HG03097 (cell line): ENCODE data around the gene SLC25A25.
"Not testable (repeated sequence)": the region's sequence is repeated elsewhere in the genome, so short reads cannot be mapped to it uniquely, and the experiment has no call there.

Experiments
- ATAC-seq: cut with Tn5 transposase; IDR thresholded peaks from one replicate; pipeline ENCODE4 v1.9.1; 2021; ENCODE audit not compliant: unreplicated experiment, low FRiP score

SLC25A25 gene

GRCh38 chr9:128123451-128124080 lies 55.5 kb downstream of the SLC25A25 start:
- ATAC-seq = no peak

- ATAC-seq = no peak
Observed at GRCh38 chr9:128124451-128124850, 56.4 kb downstream of the SLC25A25 start.

GRCh38 chr9:128124873-128125579 lies 57.0 kb downstream of the SLC25A25 start:
- no peak for ATAC-seq

GRCh38 chr9:128125580-128126354 lies 57.7 kb downstream of the SLC25A25 start:
- ATAC-seq = no peak

- peak; percentile 45 for ATAC-seq
Observed at GRCh38 chr9:128127568-128127989, 59.5 kb downstream of the SLC25A25 start, which contains the start of gene PTGES2. PTGES2 (minus strand) TSS chr9:128127729; CDS start chr9:128127717, 12 bp downstream.

- ATAC-seq = peak; percentile 55
Observed at GRCh38 chr9:128127990-128128835, 60.2 kb downstream of the SLC25A25 start.

GRCh38 chr9:128128836-128129590 lies 61.0 kb downstream of the SLC25A25 start:
- no peak for ATAC-seq

GRCh38 chr9:128129976-128130590 lies 62.1 kb downstream of the SLC25A25 start:
- not testable (repeated sequence) for ATAC-seq

GRCh38 chr9:128130651-128131050 lies 62.6 kb downstream of the SLC25A25 start:
- ATAC-seq = not testable (repeated sequence)

GRCh38 chr9:128131346-128131745 lies 63.3 kb downstream of the SLC25A25 start:
- not testable (repeated sequence) for ATAC-seq

- ATAC-seq = not testable (repeated sequence)
Observed at GRCh38 chr9:128132139-128132538, 64.1 kb downstream of the SLC25A25 start.

GRCh38 chr9:128135561-128135960 lies 67.5 kb downstream of the SLC25A25 start:
- not testable (repeated sequence) for ATAC-seq

GRCh38 chr9:128136816-128137793 lies 69.1 kb downstream of the SLC25A25 start:
- ATAC-seq = no peak

- ATAC-seq = no peak
Observed at GRCh38 chr9:128138001-128138400, 70.0 kb downstream of the SLC25A25 start.

GRCh38 chr9:128139621-128140020 lies 71.6 kb downstream of the SLC25A25 start:
- no peak for ATAC-seq

GRCh38 chr9:128141604-128142003 lies 73.6 kb downstream of the SLC25A25 start:
- no peak for ATAC-seq

GRCh38 chr9:128142061-128142460 lies 74.0 kb downstream of the SLC25A25 start:
- no peak for ATAC-seq

GRCh38 chr9:128142596-128142995 lies 74.6 kb downstream of the SLC25A25 start:
- no peak for ATAC-seq
